GM12878 (cell line): ENCODE results near the gene MARF1. TPM values are rescaled to one million over a fixed set of nuclear protein-coding genes. Genes with fewer than 3 reads are reported as not detected.

Experiments used
- ATAC-seq: fragments of 200-7000 bp; cut with Tn5 transposase; 3 replicates; pipeline ENCODE4 v1.9.1; 2020; ENCODE audit warnings: mild to moderate bottlenecking, moderate library complexity
- BruUV-seq: library from RNA; stranded (reverse); fragments of 400-500 nt; replicated peaks from 2 replicates; lab custom pipeline; 2021; lab: Mats Ljungman, UMichigan
- CTCF ChIA-PET: fragments of 300-600 bp; sonication (Branson Sonifier 250); formaldehyde crosslinking; extraction: SDS; loops from one replicate; lab custom pipeline; 2021; ENCODE audit warnings: inconsistent platforms; lab: Yijun Ruan, JAX
- POLR2A ChIA-PET: fragments of 350-600 bp; formaldehyde crosslinking; extraction: SDS; loops from one replicate; lab custom pipeline; 2021; ENCODE audit warnings: inconsistent platforms; lab: Charles Lee
- RAD21 ChIA-PET: fragments of 300-600 bp; sonication (Branson Sonifier 250); formaldehyde crosslinking; loops from one replicate; lab custom pipeline; 2023; ENCODE audit warnings: antibody characterized with exemption; ENCODE audit not compliant: unreplicated experiment; lab: Charles Lee
- SMC1A ChIA-PET: fragments of 300-600 bp; sonication (Branson Sonifier 250); formaldehyde crosslinking; loops from one replicate; lab custom pipeline; 2023; ENCODE audit not compliant: unreplicated experiment, uncharacterized antibody; lab: Charles Lee
- DNase-seq: peaks from one replicate; pipeline ENCODE4 v3.0.0-alpha.2; 2011; ENCODE audit warnings: low read depth, low spot score
- FAIRE-seq: peaks from 3 replicates; lab custom pipeline; 2011; peaks lifted over from hg19 to GRCh38; lab: Jason Lieb, UNC
- H2AFZ ChIP-seq: 2 replicates; pipeline ENCODE4 v1.6.0; 2011; ENCODE audit warnings: low read depth, low read length, control low read depth; ENCODE audit not compliant: control insufficient read depth
- H3K27ac ChIP-seq: 2 replicates; pipeline ENCODE4 v1.5.1; 2011; ENCODE audit warnings: control low read depth; ENCODE audit not compliant: control insufficient read depth, insufficient read depth
- H3K27me3 ChIP-seq, 2 experiments: replicated peaks in 1 of 2; 2 replicates each; pipeline versions ENCODE4 v1.6.0 to v1.6.1; 2011; ENCODE audit warnings: low read length in 1 of 2; ENCODE audit not compliant: control insufficient read depth in 2 of 2, insufficient read depth in 2 of 2
- H3K36me3 ChIP-seq, 2 experiments: 2 replicates each; pipeline ENCODE4 v1.5.1; 2011; ENCODE audit warnings: low read length in 1 of 2; ENCODE audit not compliant: control insufficient read depth in 2 of 2, insufficient read depth in 2 of 2
- H3K4me1 ChIP-seq: 2 replicates; pipeline ENCODE4 v1.6.1; 2011; ENCODE audit warnings: mild to moderate bottlenecking, low read length, moderate library complexity, mixed read lengths; ENCODE audit not compliant: control insufficient read depth, insufficient read depth
- H3K4me2 ChIP-seq: 2 replicates; pipeline ENCODE4 v1.6.0; 2011; ENCODE audit warnings: control low read depth; ENCODE audit not compliant: control insufficient read depth, insufficient read depth
- H3K4me3 ChIP-seq: fragments of 200-600 bp; sonication (generic); 2 replicates; pipeline ENCODE4 v1.5.1; 2016
- H3K79me2 ChIP-seq: 2 replicates; pipeline ENCODE4 v1.6.0; 2011; ENCODE audit warnings: low read length; ENCODE audit not compliant: control insufficient read depth, insufficient read depth
- H3K9ac ChIP-seq: 2 replicates; pipeline ENCODE4 v1.8.0; 2011; ENCODE audit warnings: low read length, control low read depth, mixed read lengths; ENCODE audit not compliant: control insufficient read depth, insufficient read depth
- H3K9me3 ChIP-seq: replicated peaks from 3 replicates; pipeline ENCODE4 v1.5.1; 2011; ENCODE audit warnings: mild to moderate bottlenecking, low read length; ENCODE audit not compliant: control insufficient read depth, insufficient read depth
- H4K20me1 ChIP-seq: 2 replicates; pipeline ENCODE4 v1.6.0; 2011; ENCODE audit not compliant: control insufficient read depth, insufficient read depth
- BCL11A ChIP-seq: IDR thresholded peaks from 2 replicates; pipeline ENCODE4 v1.6.1; 2011; ENCODE audit warnings: low read depth, low read length
- NFYA ChIP-seq: IDR thresholded peaks from 2 replicates; pipeline ENCODE4 v1.6.1; 2011; ENCODE audit warnings: low read depth, mild to moderate bottlenecking, low read length, improper control_type of control experiment, borderline replicate concordance
- RUNX3 ChIP-seq: IDR thresholded peaks from 2 replicates; pipeline ENCODE4 v1.6.1; 2012; ENCODE audit warnings: low read length, inconsistent platforms
- YY1 ChIP-seq: IDR thresholded peaks from 2 replicates; pipeline ENCODE4 v1.6.1; 2011; ENCODE audit warnings: low read depth, mild to moderate bottlenecking, low read length
- WGBS: methylation state at CpG from one replicate; pipeline ENCODE4 v1.1.6; 2016; ENCODE audit warnings: low lambda C conversion rate; ENCODE audit not compliant: insufficient replicate concordance, insufficient coverage; ENCODE audit errors: missing lambda C conversion rate; 5-methylcytosine and 5-hydroxymethylcytosine counted together
- in situ Hi-C: fragments of 300-500 bp; cut with MboI; formaldehyde crosslinking; loops from 9 replicates; pipeline ENCODE4 v1.14.3; 2018; ENCODE audit warnings: mixed read lengths
- intact Hi-C: fragments of 100-400 bp; cut with micrococcal nuclease; formaldehyde crosslinking; loops from one replicate; pipeline ENCODE4 v1.14.2; 2022; ENCODE audit not compliant: unreplicated experiment
- polyA plus RNA-seq, 11 experiments: library from polyadenylated mRNA; depleted of rRNA in 4 of 11; unstranded in 6 of 11; stranded (reverse) in 5 of 11; fragments of >200 nt; fragmentation: Nextera tagmentation in 4 of 11; fragmentation: Illumina TruSeq in 1 of 11; extraction: Ambion mirVana in 4 of 11; extraction: Trizol in 1 of 11; gene quantifications; 1 replicate in 1 of 11; 2 replicates in 10 of 11; pipeline versions ENCODE4 v1.2.1 to v1.2.3, GENCODE V29; 2011 to 2016; ENCODE audit warnings: inconsistent platforms in 2 of 11, missing spikeins in 2 of 11, low read depth in 1 of 11
- total RNA-seq, 4 experiments: library from RNA; depleted of rRNA in 3 of 4; stranded (reverse); fragments of >200 nt in 3 of 4; fragmentation: Illumina TruSeq in 1 of 4; extraction: Trizol in 1 of 4; gene quantifications; 2 replicates each; pipeline versions ENCODE4 v1.2.1 to v1.2.3, GENCODE V29; 2013 to 2021

Gene MARF1
- total and polyA plus RNA-seq, 10 of the 15 experiments (the other 5 are each of a cell fraction or from before 2014, with no cell fraction given): 4.5 to 40.1 (median 14.0) TPM

GRCh38 chr16:15599303-15600070 lies 43.5 kb downstream of the MARF1 start:
- FAIRE-seq (no peak), ATAC-seq (no peak), DNase-seq (no peak)
- Histone ChIP-seq H3K9ac (no peak overlapping the region), H2AFZ (no peak overlapping the region), H3K9me3 (no peaks in the 10 kb centered on the region), H4K20me1 (no peaks in the 10 kb centered on the region), H3K4me1 (no peaks in the 10 kb centered on the region), H3K36me3 (peaks cover 32 to 48% of the 10 kb centered on the region in 2 experiments), H3K27me3 (no peaks in the 10 kb centered on the region), H3K4me3 (no peak overlapping the region), H3K4me2 (no peak overlapping the region), H3K27ac (no peak overlapping the region), H3K79me2 (no peaks in the 10 kb centered on the region)
- POLR2A ChIA-PET: interaction anchor here (0.7 kb wide), 1 partner anchor 1977 kb away, joined by 3 read pairs; no protein-coding TSS in a partner anchor
- TF ChIP-seq NFYA: no peak
- RAD21 ChIA-PET: interaction anchor here (0.5 kb wide), 1 partner anchor 54 kb away, joined by 3 read pairs; no protein-coding TSS in a partner anchor
- SMC1A ChIA-PET: no interaction called here
- CTCF ChIA-PET: interaction anchor here (0.6 kb wide), 1 partner anchor 124 kb away, joined by 4 read pairs; no protein-coding TSS in a partner anchor
- intact Hi-C loops: no loop called here
- in situ Hi-C loops: no loop called here
- WGBS: 97% methylated on average over 21 of the region's 21 CpGs
- no TSS peak for BruUV-seq

- no peak for ATAC-seq
- Histone ChIP-seq H3K9me3 (no peaks in the 10 kb centered on the region), H2AFZ (no peak overlapping the region), H3K4me2 (no peak overlapping the region), H3K79me2 (no peaks in the 10 kb centered on the region), H3K36me3 (peaks cover 27 to 45% of the 10 kb centered on the region in 2 experiments), H3K4me3 (no peak overlapping the region), H4K20me1 (no peaks in the 10 kb centered on the region)
- DNase-seq: no peak
- in situ Hi-C loops (no loop called here), intact Hi-C loops (no loop called here)
- RAD21 ChIA-PET: no interaction called here
- TF ChIP-seq BCL11A (no peak), YY1 (no peak), RUNX3 (peak; percentile 27; the same call in 1 of the 2 replicates)
- TF ChIP-seq, all 136 proteins: peak for 1
- WGBS: 73% methylated on average over 17 of the region's 17 CpGs
- ChIA-PET POLR2A (interaction anchor here (0.7 kb wide), 1 partner anchor 1978 kb away, joined by 3 read pairs; no protein-coding TSS in a partner anchor), CTCF (interaction anchor here (0.6 kb wide), 1 partner anchor 123 kb away, joined by 4 read pairs; no protein-coding TSS in a partner anchor), SMC1A (no interaction called here)
- H3K27me3 ChIP-seq: no peaks in the 10 kb centered on the region
- no TSS peak for BruUV-seq
- no peak overlapping the region for H3K9ac ChIP-seq
- no peak overlapping the region for H3K27ac ChIP-seq
- H3K4me1 ChIP-seq: no peaks in the 10 kb centered on the region
- FAIRE-seq: no peak
Observed at GRCh38 chr16:15598648-15599190, 44.2 kb downstream of the MARF1 start.
